Cerebellar nuclear complex (tissue), 1 donor: ENCODE measurements around the gene CCDC60.

Experiments used
- DNase-seq, 2 experiments: peaks; one replicate each; lab custom pipeline; 2025; lab: John Stamatoyannopoulos, UW

Gene CCDC60

GRCh38 chr12:119447126-119447525, 112.6 kb downstream of the CCDC60 start:
- DNase-seq = no peak

GRCh38 chr12:119447618-119448017, 113.1 kb downstream of the CCDC60 start:
- no peak for DNase-seq

DNA sequence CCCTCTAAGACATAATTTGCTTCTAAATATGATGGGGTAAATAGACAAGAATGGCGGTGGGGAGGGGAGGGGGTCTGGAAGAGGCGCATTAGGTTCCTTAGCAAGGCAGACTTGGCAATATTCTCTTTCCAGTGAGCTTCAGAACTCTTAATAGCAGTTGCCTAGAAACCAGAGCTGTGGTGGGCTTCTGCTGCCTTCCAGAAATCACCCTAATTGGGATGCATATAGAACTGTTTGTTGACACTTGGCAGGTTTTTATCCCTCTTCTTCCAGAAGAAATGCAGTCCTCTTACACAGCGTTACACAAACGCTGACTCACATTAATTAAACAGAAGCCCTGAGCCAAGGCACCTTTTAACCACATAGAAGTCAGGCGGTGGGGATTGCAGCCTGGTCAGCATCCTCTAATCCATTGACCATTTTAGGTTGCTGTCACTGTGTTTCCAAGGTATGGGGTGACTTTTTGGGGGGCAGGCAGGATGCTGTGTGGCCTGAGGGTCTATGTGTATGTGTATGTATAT, 114.1 kb downstream of the CCDC60 start:
- no peak for DNase-seq

DNA sequence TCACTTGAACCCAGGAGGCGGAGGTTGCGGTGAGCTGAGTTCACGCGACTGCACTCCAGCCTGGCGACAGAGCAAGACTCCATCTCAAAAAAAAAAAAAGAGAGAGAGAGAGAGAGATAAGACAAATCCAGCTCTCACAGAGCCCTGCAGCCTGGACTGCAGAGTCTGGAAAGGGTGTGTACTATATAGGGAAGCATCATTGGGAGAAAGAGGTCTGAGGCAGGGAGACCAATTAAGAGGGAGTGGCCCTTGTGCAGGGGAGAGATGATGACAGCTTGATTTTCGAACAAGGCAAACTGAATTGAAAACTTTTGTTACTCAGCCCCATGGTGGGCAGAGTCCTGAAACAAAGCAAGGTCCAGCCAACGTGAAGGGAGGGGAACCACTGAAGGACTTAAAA, 116.2 kb downstream of the CCDC60 start:
- no peak for DNase-seq

- DNase-seq = no peak
Measured at GRCh38 chr12:119456824-119457223, 122.3 kb downstream of the CCDC60 start.

GRCh38 chr12:119457271-119457670, 122.7 kb downstream of the CCDC60 start:
- no peak for DNase-seq

GRCh38 chr12:119459481-119459880, 125.0 kb downstream of the CCDC60 start:
- DNase-seq = no peak

- DNase-seq = no peak
Measured at GRCh38 chr12:119460876-119461275, 126.3 kb downstream of the CCDC60 start.

GRCh38 chr12:119461636-119462214, 127.2 kb downstream of the CCDC60 start:
- no peak for DNase-seq

DNA sequence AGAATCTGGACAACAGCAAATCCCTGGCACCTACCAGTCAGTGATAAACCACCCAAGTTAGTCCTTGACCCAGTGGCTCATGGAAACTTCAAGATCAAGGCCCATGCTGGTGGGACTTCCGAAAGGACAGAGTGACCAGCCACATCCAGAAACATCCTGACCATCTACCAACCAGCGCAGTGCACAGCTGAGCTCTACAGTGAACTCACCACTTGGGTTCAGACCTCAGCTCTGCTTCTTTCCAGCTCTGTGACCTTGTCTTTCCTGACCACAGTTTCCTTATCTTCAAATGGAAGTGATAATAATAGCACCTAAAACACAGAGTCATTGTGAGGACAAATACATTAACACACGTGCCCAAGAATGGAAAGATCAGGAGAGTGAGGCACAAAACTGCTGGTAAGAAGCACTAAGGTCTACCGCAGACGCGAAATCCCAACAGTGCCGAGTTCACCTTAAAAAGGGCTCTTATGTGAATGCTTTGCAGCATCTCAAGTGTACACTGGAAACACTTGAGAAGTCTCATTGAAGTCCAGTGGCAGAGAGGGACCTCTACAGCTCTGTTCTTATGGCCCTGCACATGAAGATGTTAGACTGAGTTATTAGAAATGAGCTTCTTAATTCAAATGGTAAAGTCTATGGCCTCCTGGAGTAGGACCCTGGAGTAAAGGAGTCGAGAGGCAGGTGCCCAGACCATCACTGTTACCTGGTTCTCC, 128.8 kb downstream of the CCDC60 start:
- DNase-seq = no peak

- no peak for DNase-seq
Measured at GRCh38 chr12:119468296-119468695, 133.8 kb downstream of the CCDC60 start.

DNA sequence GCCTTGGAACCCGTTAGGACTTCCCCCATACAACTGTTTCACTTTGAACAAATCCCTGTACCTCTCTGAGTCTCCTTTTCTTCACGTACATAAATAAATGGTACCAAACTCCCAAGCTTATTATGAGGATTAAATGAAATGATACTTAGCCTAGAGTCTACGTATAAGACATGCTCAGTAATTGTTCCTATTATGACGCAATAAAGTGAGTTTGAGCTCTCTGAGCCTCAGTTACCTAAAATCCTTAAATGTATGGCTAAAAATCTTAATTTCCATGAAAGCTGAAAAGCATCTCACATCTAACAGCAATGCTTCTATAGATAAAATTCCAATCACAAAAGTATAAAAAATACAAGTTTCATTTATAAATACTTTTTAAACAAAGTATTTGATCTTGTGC, 141.1 kb downstream of the CCDC60 start:
- DNase-seq = no peak

DNA sequence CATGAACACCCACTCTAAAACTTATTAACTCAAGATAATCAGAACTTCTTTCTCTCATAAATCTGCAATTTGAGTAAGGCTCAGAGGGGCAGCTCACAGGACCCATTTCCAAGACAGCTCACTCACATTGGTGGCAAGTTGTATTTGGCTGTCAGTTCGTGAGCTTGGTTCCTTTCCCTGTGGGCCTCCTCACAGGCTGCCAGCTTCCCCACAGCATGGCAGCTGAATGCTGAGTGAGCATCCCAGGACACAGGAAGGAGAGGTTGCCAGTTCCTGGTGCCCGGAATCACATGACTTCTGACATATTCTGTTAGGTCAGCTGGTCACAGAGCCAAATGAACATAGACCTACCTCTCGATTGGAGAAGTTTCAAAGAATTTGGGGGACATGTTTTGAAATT, 142.4 kb downstream of the CCDC60 start:
- DNase-seq = no peak

DNA sequence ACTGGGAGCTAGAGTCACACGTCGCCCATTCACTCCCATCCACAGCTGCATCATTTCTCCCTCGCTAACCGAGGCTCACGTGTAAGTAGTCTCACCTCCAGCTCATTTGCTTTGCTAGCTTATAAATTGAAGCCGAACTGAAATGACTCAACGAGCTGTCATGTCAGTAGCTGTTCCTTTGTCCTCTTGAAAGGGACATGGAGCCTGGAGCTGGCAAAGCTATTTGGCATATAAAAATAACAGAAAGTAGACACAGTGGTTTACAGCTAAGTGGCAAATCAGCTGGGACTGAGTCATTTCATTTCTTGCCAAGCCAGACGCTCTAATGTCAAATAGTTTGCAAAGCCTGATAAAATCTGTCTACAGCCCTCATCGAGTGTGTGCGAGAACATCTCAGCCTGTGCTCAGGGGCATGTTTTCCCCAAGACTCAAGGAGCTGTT, 144.6 kb downstream of the CCDC60 start:
- DNase-seq = no peak

DNA sequence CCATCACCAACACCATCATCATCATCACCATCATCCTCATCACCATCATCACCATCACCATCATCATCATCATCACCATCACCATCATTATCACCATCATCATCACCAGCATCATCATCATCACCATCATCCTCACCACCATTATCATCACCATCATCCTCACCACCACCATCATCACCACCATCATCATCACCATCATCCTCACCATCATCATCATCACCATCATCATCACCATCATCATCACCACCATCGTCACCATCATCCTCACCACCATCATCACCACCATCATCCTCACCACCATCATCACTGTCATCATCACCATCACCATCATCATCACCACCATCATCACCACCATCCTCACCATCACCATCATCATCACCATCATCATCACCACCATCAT, 146.0 kb downstream of the CCDC60 start:
- no peak for DNase-seq

DNA sequence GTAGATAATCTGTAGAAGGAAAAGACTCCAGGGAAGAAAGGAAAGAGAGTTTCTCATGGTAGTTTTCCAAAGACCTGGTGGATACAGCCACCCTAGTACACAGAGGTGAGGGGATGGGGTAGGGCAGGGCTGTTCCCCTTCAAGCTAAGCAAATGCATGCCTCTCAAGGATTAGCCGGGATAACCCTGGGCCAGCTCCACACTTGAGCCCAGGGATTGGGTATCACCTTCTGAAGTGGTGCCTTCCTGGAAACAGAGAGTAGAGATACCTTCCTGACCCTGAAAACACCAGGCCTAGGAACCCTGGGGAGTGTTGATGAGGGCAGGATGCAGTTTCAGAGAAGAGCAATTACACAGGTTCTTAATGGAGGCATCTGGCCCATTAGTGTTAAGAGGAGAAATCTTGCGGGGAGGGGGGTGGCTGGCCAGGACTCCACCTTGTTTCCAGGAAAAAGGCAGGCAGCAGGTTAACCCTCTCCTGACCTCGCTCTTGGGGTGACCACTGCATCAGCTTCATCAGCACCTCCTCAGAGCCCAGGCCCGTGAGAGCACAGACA, 152.1 kb downstream of the CCDC60 start:
- DNase-seq = no peak

GRCh38 chr12:119491814-119492213, 157.3 kb downstream of the CCDC60 start:
- DNase-seq = no peak

- no peak for DNase-seq
Measured at GRCh38 chr12:119500209-119500608, 165.7 kb downstream of the CCDC60 start.

- DNase-seq = no peak
Measured at GRCh38 chr12:119501052-119501451, 166.5 kb downstream of the CCDC60 start.

- DNase-seq = no peak
Measured at GRCh38 chr12:119505001-119505400, 170.5 kb downstream of the CCDC60 start.

GRCh38 chr12:119512772-119513497, 178.4 kb downstream of the CCDC60 start:
- no peak for DNase-seq

DNA sequence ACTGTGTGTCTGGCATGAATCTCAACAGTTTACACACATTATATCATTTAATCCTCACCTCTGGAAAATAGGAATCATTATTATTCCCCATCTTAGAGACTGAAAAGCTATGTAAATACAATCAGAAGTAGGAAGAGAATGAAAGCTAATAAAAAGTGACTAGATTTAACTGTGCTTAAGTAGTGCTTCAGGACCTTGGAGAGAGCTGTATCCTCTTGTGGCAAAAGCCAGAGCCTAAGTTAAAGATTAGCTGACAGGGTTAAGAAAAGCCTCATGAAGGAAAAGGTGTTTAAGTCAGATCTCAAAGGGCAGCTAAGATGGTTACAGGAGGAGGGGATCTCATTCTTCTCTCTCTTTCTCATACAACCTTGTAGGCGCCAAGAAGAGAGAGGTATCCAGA, 193.7 kb downstream of the CCDC60 start:
- no peak for DNase-seq

DNA sequence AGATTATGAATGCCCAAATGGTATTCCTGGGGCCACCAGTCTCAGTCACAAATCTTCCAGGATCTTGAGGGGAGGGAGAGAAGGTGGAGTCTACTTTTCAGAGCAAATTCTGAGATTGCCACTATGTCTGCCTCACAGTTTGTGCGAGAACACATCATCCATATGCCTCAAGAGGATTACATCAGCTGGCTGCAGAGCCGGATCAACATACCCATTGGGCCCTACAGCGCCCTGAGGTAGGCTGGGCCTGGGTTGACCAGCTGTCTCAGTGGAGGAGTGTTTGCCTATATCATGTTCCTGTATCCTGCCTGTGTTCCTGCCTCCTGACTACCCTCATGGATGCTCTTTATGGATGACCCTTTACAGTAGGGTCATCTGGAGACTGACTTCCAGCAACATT, 205.9 kb downstream of the CCDC60 start:
- no peak for DNase-seq
